Upper lobe of left lung (tissue), 6 donors: Measurements from ENCODE around the gene ABCG1. TPM values are rescaled to one million over a fixed set of nuclear protein-coding genes. Genes with fewer than 3 reads are reported as not detected.

ENCODE experiments used
- ATAC-seq, 2 donors: fragments of 200-7000 bp; cut with Tn5 transposase; one replicate each; pipeline ENCODE4 v1.9.1; 2022; ENCODE audit warnings: mild to moderate bottlenecking in 2 of 2, moderate library complexity in 2 of 2; ENCODE audit not compliant: low FRiP score in 2 of 2
- DNase-seq, 2 donors: peaks; one replicate each; pipeline ENCODE4 v3.0.0-alpha.2; 2019 to 2020
- H3K27ac ChIP-seq, 4 donors: fragments of 200-600 bp; sonication (generic); one replicate each; pipeline ENCODE4 v1.5.1; 2016 to 2019
- H3K27me3 ChIP-seq, 4 donors: fragments of 200-600 bp; sonication (generic); one replicate each; pipeline ENCODE4 v1.5.1; 2017 to 2019
- H3K36me3 ChIP-seq, 4 donors: fragments of 200-600 bp; sonication (generic); one replicate each; pipeline ENCODE4 v1.5.1; 2016 to 2019
- H3K4me1 ChIP-seq, 4 donors: fragments of 200-600 bp; sonication (generic); one replicate each; pipeline ENCODE4 v1.5.1; 2018 to 2019
- H3K4me3 ChIP-seq, 4 donors: fragments of 200-600 bp; sonication (generic); one replicate each; pipeline ENCODE4 v1.5.1; 2017 to 2019; ENCODE audit warnings: mild to moderate bottlenecking in 2 of 4, moderate library complexity in 1 of 4
- H3K9me3 ChIP-seq, 4 donors: fragments of 200-600 bp; sonication (generic); one replicate each; pipeline ENCODE4 v1.5.1; 2018 to 2019
- EP300 ChIP-seq, 4 donors: sonication (generic); formaldehyde crosslinking; IDR thresholded peaks; one replicate each; pipeline ENCODE4 v1.5.1; 2017; ENCODE audit warnings: antibody characterized with exemption in 4 of 4, control low read depth in 2 of 4
- POLR2A ChIP-seq, 4 donors: fragments of 450-650 bp; IDR thresholded peaks; one replicate each; pipeline ENCODE4 v1.5.1; 2016 to 2017; ENCODE audit warnings: antibody characterized with exemption in 4 of 4, mild to moderate bottlenecking in 2 of 4
- POLR2AphosphoS5 ChIP-seq, 2 donors: sonication (generic); formaldehyde crosslinking; IDR thresholded peaks; one replicate each; pipeline ENCODE4 v1.5.1; 2017; ENCODE audit warnings: antibody characterized with exemption in 2 of 2
- WGBS, 2 donors: methylation state at CpG; one replicate each; pipeline ENCODE4 v1.1.5; 2017 to 2018; 5-methylcytosine and 5-hydroxymethylcytosine counted together
- total RNA-seq, 6 donors: library from RNA; depleted of rRNA in 4 of 6; stranded (reverse); fragments of >200 nt in 4 of 6; gene quantifications; one replicate each; pipeline versions ENCODE4 v1.1.0 to v1.2.1, GENCODE V29; 2016 to 2021
- TF ChIP-seq, protein P1 (sequence below), 6 experiments: fragments of 450-650 bp in 4 of 6; fragments of 200-600 bp in 2 of 6; sonication (generic) in 2 of 6; IDR thresholded peaks; one replicate each; pipeline ENCODE4 v1.5.1; 2016 to 2019; ENCODE audit warnings: antibody characterized with exemption in 6 of 6
- donor health status: DM: no; HTN: no; CAD: no; lungs with moderate emphysema.
- donor health status: DM: no; HTN: yes; CAD: no; lungs with severe emphysema.

ABCG1 gene
- total RNA-seq, 6 donors from 2014 or later = 56.7 to 130 (median 79.8) TPM

DNA sequence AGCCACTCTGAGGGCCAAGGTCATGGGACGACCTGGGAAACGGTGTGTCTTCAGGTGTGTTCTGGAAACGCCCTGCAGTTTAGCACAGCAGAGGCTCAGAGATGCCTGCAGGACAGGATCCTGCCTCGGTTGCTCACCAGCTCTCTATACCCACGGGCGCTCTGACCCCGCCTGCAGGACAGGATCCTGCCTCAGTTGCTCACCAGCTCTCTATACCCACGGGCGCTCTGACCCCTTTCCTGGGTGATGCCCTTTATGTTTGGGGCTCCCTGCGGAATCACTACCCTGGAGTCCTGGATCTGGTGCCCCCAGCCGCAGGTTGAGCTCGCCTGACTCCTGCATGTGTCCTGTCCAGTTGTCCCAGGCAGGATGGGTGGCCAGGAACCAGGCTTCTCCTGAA is 63.8 kb downstream of the ABCG1 start:
- Histone ChIP-seq H3K9me3 (no peaks in the 10 kb centered on the region), H3K27ac (no peak overlapping the region), H3K36me3 (peaks cover 0 to 82% (median 33%) of the 10 kb centered on the region in 4 donors), H3K4me3 (no peak overlapping the region), H3K27me3 (no peaks in the 10 kb centered on the region), H3K4me1 (no peaks in the 10 kb centered on the region)
- WGBS, 2 donors = 95 to 100% methylated on average over 2 to 8 of the region's 12 CpGs
- no peak for TF ChIP-seq POLR2AphosphoS5 (IDR thresholded peaks at IDR 0.05)
- TF ChIP-seq, protein P1, sequence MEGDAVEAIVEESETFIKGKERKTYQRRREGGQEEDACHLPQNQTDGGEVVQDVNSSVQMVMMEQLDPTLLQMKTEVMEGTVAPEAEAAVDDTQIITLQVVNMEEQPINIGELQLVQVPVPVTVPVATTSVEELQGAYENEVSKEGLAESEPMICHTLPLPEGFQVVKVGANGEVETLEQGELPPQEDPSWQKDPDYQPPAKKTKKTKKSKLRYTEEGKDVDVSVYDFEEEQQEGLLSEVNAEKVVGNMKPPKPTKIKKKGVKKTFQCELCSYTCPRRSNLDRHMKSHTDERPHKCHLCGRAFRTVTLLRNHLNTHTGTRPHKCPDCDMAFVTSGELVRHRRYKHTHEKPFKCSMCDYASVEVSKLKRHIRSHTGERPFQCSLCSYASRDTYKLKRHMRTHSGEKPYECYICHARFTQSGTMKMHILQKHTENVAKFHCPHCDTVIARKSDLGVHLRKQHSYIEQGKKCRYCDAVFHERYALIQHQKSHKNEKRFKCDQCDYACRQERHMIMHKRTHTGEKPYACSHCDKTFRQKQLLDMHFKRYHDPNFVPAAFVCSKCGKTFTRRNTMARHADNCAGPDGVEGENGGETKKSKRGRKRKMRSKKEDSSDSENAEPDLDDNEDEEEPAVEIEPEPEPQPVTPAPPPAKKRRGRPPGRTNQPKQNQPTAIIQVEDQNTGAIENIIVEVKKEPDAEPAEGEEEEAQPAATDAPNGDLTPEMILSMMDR (IDR thresholded peaks at IDR 0.05) = no peak
- no peak for TF ChIP-seq POLR2A (IDR thresholded peaks at IDR 0.05)
- TF ChIP-seq EP300 (IDR thresholded peaks at IDR 0.05) = no peak
- no peak for DNase-seq
- ATAC-seq = no peak

DNA sequence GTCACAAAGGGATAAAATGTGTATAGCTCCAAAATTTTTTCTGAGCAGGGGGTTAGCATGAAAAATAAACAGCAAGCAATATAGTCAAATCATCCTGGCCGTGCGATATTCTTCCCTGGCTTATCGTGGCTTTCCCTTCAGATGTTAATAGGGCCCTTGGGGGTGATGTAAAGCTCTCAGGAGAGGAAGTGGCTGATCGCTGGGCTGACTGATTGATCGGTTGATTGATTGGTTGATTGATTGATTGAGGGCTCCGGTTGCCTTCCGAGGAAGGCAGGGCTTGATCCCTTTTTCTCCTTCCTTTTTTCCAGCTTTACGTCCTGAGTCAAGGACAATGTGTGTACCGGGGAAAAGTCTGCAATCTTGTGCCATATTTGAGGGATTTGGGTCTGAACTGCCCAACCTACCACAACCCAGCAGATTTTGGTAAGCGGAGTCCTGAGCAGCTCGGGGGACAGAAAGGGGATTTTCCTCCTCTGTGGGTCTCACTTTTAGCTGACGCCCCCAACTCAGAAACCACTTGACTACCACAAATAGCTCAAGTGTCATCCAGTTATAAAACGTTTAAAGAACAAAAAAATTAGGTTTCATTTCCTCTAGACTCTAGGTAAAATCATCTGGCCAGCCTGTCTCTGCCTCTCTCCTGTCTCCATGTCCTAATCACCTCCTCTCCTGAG is 66.8 kb downstream of the ABCG1 start:
- Histone ChIP-seq H3K9me3 (no peaks in the 10 kb centered on the region), H3K4me3 (no peak overlapping the region), H3K36me3 (peaks cover 0 to 79% (median 33%) of the 10 kb centered on the region in 4 donors), H3K27ac (no peak overlapping the region), H3K27me3 (no peaks in the 10 kb centered on the region), H3K4me1 (no peaks in the 10 kb centered on the region)
- ATAC-seq (no peak), DNase-seq (no peak)
- 85 to 88% methylated on average over 13 of the region's 13 CpGs for WGBS, 2 donors
- TF ChIP-seq, protein P1 (IDR thresholded peaks at IDR 0.05) = no peak
- TF ChIP-seq EP300 (IDR thresholded peaks at IDR 0.05) (no peak), POLR2A (IDR thresholded peaks at IDR 0.05) (no peak), POLR2AphosphoS5 (IDR thresholded peaks at IDR 0.05) (no peak)

DNA sequence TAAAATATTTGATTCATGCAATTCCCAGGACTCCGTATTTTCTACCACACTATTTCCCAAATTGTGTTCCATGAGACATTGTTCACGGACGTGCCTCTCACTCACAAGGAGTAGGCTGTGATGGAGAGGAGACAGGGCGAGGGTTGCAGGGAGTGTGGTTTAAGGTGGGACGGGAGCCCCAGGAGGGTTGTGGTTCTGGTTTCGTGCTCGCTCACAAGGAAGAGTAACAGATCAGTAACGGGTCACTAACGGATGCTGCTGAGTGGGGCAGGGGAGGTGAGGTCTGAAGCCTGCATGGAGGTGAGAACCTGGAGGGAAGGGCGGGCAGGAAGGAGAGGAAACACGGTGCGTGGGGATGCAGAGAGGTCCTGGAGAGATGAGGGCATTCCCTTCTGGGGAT is 67.5 kb downstream of the ABCG1 start:
- 87 to 91% methylated on average over 12 of the region's 12 CpGs for WGBS, 2 donors
- no peak for ATAC-seq

DNA sequence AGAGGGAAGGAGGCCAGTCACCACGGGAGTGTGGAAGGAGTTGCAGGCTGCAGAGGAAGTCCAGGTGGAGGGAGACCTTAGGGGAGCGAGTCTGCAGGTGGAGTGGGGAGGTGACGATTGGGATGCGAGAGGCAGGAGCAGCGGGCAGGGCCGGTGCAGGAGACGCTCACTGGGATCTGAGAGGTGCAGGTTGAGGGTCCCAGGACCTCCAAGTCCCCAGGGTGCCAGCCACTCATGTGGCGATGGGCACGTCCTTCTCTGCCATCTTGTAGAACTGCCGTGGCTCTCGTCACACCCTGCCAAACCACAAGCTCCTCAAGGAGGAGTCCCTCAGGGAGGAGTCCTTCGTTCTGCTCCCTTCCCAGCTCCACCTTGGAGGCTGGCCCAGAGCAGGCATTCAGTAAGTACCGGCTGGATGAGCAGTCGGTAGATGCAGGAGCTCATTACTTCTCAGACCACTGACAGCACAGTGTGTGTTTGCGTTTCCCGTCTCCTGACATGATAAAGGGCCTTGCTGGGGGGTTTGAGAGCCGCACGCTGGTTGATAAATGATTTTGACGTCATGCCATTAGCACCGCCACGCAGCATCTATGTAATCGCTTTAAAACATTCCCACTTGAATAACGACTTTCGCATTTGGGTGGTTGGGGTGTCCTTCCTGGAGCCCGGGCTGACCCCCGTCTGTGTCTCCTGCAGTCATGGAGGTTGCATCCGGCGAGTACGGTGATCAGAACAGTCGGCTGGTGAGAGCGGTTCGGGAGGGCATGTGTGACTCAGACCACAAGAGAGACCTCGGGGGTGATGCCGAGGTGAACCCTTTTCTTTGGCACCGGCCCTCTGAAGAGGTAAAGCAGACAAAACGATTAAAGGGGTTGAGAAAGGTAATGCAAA is 68.5 kb downstream of the ABCG1 start:
- H3K9me3 ChIP-seq = no peaks in the 10 kb centered on the region
- no peak for ATAC-seq
- no peaks in the 10 kb centered on the region for H3K27me3 ChIP-seq
- H3K27ac ChIP-seq = no peak overlapping the region
- DNase-seq = no peak
- H3K4me1 ChIP-seq = no peaks in the 10 kb centered on the region
- WGBS, 2 donors = 87 to 94% methylated on average over 33 to 36 of the region's 36 CpGs
- TF ChIP-seq, protein P1 (IDR thresholded peaks at IDR 0.05) = no peak
- no peak for TF ChIP-seq POLR2AphosphoS5 (IDR thresholded peaks at IDR 0.05)
- peaks cover 0 to 80% (median 38%) of the 10 kb centered on the region in 4 donors for H3K36me3 ChIP-seq
- no peak overlapping the region for H3K4me3 ChIP-seq

More for the DNA sequence above, 67.5 kb downstream of the ABCG1 start:
- TF ChIP-seq, protein P1 (IDR thresholded peaks at IDR 0.05) = no peak
- no peak for TF ChIP-seq POLR2AphosphoS5 (IDR thresholded peaks at IDR 0.05)
- TF ChIP-seq EP300 (IDR thresholded peaks at IDR 0.05) = no peak
- no peak for TF ChIP-seq POLR2A (IDR thresholded peaks at IDR 0.05)
- no peak overlapping the region for H3K27ac ChIP-seq
- H3K4me1 ChIP-seq = no peaks in the 10 kb centered on the region
- H3K4me3 ChIP-seq = no peak overlapping the region
- DNase-seq = no peak
- H3K9me3 ChIP-seq = no peaks in the 10 kb centered on the region
- H3K27me3 ChIP-seq = no peaks in the 10 kb centered on the region
- peaks cover 0 to 79% (median 35%) of the 10 kb centered on the region in 4 donors for H3K36me3 ChIP-seq
